COLO668 (cell line): Measurements from ENCODE around the gene PCYOX1L.

ENCODE experiments used
- DNase-seq: peaks from one replicate; lab custom pipeline; 2025; ENCODE audit not compliant: unreplicated experiment; lab: John Stamatoyannopoulos, UW

Gene PCYOX1L

DNA sequence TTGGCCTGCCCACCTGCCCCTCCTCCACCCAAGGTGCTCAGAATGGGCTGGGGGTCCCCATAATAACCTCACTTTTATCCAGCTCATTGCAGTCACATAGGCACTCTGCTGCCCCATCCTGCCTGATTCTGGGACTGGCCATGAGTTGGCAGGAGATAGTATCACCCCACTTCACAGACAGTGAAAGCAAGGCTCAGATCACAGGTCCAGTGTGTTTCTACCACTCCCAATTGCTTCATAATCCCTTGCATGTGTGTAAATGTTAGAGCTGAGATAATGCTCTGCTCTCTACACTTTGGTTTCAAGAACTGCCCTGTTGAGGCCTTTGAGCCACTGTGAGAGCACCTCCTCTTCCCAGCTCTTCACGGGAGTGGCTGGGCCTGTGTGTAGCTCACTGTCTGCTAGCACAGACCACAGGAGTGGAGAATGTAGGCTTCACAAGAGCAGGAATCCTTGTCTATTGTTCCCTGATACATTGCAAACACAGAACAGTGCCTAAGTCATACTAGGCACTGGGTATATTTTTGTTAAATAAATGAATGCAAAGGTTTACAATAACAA lies 8.4 kb downstream of the PCYOX1L start:
- DNase-seq = no peak

DNA sequence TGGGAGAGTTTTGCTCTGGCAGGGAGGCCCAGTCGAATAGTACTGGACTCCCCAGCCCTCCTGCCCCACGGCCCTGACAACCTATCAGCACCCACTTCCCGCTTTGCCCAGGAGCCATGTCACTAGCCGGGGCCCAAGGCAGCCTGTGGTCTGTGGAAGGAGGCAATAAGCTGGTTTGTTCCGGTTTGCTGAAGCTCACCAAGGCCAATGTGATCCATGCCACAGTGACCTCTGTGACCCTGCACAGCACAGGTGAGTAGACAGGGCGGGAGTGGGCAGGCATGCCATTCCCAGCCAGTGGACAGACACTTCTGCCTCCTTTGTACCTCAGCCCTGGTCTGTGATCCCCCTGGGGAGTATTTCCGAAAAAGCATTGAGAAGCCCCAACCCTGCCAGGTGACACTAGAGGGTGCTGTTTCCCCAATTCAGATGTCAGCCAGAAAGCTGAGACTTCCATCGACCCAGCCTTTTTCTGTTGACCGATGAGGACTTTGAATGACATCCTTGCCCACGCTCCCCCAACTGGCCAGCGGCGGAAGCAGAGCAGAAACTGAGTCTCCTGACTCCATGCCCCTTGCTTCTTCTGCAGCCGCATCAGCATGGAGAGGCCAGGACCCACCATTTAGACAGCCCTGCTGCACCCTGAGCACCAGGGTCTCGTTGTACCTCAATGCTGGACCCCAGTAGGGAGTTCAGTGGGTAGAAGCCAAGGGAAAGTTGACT lies 9.6 kb downstream of the PCYOX1L start:
- DNase-seq = peak; percentile 29

DNA sequence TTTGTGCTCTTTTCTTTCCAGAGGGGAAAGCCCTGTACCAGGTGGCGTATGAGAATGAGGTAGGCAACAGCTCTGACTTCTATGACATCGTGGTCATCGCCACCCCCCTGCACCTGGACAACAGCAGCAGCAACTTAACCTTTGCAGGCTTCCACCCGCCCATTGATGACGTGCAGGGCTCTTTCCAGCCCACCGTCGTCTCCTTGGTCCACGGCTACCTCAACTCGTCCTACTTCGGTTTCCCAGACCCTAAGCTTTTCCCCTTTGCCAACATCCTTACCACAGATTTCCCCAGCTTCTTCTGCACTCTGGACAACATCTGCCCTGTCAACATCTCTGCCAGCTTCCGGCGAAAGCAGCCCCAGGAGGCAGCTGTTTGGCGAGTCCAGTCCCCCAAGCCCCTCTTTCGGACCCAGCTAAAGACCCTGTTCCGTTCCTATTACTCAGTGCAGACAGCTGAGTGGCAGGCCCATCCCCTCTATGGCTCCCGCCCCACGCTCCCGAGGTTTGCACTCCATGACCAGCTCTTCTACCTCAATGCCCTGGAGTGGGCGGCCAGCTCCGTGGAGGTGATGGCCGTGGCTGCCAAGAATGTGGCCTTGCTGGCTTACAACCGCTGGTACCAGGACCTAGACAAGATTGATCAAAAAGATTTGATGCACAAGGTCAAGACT lies 10.3 kb downstream of the PCYOX1L start:
- DNase-seq = no peak

DNA sequence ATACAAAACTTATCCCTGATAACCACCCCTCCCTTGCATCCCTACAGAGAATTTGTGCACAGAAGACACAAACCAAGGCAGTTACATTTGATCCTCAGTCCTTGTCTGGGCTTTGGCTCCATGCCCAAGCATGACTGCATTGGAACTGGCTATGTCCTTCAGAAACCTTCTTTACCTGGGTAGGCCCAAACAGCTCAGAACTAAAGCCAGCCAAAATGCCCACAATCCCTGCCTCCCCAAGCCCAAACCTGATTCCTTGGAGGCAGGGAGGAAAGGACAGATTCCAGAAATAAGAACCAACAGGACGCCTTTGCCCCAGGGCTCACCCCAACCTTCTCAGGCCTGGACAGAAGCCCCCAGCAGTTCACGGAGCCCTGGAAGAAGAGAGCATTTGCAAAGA lies 13.0 kb downstream of the PCYOX1L start:
- DNase-seq = no peak

DNA sequence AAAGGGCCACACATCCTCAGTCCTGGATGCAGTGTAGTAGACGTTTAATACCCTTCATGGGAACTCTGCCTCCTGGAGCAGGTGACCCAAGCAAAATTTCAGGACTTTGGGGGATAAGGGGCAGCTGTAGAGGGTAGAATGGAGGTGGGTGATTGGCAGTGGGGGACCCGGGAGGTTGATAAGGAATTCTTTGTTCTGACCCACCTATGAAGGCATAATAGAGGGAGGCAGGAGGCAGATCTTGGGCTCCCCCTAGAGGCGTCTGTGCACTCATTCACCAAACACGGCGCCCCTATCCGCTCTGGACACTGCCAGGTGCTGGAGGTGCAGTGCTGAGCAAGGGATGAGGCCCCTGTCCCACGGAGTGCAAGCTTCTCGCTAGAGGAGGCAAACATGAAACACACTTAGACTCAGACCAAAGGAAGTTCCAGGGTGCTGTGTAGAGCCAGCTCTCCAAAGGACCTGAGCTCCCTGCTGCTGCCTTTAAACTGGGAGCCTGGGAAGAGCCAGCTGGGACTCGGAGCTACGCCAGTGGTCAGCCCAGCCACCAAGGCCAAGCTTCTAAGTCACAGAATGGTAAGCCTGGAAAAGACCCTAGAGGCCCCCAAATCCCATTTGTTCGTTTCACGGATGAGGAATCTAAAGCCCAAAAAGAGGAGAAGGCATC lies 13.6 kb downstream of the PCYOX1L start:
- peak; percentile 61 for DNase-seq

DNA sequence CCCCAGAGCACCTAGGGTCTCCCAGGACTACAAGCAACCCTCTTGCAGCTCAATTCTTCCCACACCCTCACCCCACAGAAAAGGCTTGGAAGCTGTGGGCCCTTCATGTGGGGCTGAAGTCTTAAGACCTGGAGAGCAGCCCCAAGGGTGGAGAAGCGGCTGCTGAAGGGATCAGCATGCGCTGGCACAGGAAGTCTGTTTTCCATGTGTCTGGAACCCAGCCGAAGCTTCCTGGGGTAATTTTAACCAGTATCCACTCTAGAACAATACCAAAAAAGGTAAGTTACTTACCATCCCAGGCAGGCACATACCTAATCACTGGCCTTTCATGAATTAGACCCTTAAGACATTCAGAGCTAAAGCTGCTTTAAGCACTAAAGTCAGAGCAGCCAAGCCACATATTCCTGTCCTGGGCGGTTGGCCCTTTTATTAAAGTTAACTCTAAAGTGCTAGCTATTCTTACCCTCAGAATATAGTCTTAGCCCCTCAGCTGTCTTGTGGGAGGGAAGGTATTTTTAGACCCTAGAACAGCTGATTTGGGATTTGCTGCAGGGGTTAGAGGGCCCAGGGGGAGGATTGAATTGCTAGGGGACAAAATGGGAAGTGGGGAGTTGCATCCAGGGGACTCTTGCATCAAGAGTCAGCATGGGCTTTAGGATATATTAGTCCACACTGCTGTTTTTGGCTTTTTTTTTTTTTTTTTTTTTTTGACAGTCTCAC lies 14.4 kb downstream of the PCYOX1L start:
- no peak for DNase-seq

DNA sequence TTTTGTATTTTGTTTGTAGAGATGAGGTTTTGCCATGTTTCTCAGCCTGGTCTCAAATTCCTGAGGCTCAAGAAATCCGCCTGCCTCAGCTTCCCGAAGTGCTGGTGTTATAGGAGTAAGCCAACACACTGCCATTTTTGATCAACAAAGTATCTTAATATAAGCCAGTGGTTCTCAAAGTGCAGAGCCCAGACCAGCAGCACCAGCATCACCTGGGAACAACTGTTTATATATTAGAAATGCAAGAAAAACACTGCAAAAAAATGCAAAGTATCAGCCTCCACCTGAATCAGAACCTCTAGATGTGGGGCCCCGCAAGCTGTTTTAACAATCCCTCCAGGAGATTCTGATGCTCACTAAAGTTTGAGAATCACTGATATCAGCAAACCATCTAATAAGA lies 15.1 kb downstream of the PCYOX1L start:
- no peak for DNase-seq

DNA sequence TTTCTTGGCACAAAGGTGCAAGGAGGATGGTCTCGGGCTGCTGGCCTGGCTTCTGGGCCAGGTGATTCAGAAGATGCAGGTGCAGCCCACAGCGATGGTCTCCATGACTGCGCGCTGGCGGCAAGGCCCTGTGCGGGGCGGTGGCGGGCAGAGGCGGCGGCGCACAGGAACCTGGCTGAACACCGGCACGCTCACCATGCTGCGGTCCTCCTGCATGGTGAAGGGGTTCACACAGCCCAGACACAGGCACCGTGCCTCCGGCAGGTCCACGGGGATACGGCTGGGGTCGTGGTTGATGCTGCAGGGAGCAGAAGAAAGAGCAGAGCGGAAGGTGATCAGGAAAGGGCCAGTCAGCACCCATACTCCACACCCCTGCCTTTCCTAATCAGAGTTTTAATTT lies 16.5 kb downstream of the PCYOX1L start:
- no peak for DNase-seq

DNA sequence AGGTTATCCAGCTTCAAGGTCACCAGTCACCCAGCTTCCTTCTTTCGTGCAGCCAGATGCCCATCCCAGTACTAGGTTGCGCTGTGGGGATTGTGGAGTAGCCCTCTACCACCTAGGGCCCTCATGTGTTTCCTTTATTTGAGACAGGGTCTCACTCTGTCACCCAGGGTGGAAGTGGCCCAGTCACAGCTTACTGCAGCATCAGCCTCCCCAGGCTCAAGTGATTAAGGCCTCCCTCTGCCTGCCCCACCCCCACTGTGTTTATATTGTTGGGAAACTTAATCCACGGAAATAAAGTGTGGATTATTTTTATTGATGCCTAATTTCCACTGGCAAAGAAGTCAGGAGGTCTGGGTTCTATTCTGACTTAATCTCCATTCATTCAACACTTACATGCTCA lies 17.0 kb downstream of the PCYOX1L start:
- DNase-seq = no peak

DNA sequence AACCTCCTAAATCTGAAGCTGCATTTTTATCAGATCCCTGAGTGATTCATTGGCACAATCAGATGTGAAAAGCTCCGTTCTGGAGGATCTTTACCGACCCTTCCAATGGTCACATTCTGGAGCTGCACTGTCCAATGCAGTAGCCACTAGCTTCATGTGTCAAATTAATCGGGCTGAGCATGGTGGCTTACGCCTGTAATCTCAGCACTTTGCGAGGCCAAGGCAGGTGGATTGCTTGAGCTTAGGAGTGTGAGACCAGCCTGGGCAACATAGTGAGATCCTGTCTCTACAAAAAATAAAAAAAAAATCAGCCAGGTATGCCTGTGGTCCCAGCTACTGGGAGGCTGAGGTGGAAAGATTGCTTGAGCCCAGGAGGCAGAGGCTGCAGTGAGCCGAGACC lies 17.6 kb downstream of the PCYOX1L start:
- DNase-seq = no peak

DNA sequence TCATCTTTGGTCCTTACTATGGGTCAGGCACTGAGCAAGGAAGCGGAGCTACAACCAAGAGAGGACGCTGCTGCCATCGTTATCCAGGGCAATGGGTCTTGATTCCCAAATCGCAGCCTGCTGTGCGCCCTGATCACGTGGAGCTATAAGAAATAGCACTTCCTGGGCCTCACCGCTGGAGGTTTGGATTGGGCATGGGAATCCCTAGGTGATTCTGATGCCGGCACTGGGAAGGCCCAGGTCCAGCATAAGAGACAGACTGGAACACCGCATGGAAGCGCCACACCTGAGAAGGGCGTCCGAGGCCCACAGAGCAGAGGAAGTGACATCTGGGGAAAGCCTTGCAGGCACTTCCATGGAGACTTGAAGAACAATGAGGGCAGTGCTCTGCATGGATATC lies 18.3 kb downstream of the PCYOX1L start:
- DNase-seq = no peak

DNA sequence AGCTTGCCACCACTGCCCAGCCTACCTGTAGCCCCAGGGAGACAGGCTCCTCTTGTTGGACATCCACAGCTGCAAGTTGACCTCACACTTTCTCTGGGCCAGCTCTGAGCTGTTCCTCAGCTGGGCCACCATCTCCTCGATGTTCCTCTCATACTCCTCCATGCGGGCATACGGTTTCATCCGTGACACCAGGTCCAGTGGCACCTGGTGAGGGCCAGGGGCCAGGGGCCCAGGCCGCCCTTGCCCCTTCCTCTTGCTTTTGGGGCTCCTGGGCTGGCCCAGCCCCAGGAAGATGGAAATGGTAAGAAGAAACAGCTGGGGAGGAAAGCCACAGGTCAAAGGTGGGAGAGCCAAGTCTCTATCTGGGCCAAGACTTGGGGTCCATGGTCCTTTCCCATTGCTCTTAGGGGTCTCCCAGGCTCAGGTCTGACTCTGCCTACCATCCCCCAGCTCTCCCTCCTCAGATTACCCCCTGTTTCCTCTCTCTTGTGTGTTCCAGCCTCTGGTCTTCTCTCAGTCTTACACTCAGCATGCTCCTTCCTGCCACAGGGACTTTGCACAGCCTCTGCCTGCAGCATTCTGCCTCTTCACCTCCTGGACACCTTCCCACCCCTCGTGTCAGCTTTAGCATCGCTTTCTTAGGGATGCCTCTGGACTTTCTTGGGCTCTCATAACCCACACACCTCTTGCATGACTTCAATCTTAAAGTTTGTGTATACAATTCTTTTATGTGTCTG lies 19.0 kb downstream of the PCYOX1L start:
- DNase-seq = no peak

DNA sequence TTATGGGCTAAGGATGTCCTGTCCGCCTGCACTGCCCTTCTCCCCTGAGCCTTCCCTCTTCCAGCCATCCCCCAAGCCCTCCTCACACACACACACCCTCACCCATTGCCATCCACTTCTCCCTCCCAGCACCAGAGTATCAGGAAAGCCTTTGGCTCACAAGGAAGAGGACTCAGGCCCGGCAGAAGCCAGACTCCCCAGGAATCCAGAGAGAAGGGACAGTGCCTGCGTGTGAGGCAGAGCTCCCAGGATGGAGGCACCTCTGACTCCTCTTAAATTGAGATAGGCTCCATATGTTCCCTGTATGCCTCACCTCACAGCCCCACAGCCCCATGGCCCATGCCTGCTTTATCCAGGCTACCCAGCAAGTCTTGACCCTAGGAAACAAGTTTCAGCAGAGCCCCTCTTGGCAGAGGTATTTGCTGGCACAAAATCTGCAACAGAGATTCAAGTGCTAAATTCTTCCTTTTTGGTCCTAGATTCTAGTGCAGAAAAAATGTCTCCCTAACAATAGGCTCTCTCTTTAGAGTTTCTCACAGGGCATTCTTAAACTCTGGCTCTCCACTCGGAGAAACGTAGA lies 20.5 kb downstream of the PCYOX1L start:
- no peak for DNase-seq

DNA sequence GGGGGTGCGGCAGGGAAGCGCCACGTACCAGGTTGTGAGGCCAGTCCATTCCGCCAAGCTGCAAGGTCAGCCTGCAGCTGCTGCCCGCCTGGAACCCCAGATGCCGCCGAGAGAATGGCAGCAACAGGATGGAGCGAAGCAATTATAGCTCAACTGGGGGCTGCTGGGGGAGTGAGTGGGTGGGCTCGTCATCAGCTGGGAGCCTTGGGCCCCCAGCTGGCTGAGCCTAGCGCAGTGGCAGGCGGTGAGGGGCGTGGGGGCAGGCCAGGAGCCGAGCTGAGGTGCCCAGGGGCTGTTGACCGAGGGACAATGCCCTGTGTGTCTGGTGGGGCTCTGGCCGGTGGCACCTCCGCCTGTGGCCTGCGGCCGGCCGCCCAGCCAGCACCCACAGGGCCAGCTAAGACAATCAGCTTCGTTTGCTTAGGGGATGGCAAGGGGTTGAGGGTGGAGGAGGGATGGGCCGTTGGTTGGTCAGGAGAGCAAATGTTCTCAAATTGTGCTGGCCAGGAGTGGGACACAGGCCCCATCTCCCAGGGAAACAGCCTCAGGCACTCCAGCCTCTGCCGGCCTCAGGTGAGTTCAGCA lies 21.4 kb downstream of the PCYOX1L start, which contains the start of gene IL17B:
Gene IL17B, minus strand, starts transcription at position 116 of the 585 bp plus-strand sequence. Its CDS starts 67 bp downstream, at position 49.
- DNase-seq = no peak

DNA sequence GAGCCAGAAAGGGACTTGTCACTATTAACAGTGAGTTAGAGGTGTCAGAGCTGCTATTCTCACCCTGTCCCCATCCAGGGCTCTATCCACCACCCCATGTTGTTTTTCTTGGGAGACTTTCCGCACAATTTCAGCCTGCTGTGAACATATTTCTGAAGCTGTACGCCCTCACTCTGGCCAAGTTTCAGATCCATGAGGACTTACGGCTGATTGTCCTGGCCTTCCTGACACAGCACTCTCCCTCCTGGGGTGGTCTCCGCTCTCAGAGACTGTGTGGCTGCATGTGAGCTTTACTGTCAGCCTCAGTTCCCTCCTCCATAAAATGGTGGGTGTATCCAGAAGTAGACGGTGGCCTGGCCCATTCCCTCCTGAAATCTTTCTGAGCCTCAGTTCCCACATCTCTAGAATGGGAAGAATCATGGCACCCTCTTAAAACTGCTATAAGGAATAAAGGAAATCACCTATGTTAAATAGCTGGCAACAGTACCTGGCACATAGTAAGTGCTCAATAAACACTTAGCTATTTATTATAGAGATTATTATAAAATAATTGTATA lies 22.1 kb downstream of the PCYOX1L start:
- DNase-seq = no peak

DNA sequence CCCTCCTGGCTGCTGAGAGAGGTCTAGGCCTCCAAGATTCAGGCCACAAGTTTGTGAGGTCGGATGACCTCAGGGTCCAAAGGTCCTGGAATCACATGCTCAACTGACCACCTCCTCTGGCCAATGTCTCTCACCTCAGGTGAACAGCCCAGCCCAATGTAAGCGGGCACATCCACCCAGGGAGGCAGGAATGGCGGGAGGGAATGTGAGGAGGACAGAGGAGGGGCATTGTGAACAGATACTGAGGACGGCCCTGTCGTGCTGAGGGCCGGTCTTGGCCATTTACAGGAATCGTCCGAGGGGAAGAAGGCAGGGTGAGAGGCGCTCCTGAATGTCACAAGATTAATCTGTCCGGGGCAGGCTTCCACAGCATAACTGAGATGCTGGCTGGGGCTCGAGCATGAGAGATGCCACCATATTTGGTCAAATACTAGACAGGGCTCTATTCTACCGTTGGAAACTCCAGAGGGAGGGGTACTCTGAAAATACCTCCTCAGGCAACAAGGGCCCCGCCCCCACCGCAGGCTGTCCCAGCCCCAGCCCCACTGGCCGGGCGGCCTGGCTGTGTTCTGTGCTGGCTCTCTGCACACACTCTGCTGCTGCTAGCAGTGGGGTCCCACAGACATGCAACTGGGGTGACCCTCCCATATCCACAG lies 22.7 kb downstream of the PCYOX1L start:
- no peak for DNase-seq

DNA sequence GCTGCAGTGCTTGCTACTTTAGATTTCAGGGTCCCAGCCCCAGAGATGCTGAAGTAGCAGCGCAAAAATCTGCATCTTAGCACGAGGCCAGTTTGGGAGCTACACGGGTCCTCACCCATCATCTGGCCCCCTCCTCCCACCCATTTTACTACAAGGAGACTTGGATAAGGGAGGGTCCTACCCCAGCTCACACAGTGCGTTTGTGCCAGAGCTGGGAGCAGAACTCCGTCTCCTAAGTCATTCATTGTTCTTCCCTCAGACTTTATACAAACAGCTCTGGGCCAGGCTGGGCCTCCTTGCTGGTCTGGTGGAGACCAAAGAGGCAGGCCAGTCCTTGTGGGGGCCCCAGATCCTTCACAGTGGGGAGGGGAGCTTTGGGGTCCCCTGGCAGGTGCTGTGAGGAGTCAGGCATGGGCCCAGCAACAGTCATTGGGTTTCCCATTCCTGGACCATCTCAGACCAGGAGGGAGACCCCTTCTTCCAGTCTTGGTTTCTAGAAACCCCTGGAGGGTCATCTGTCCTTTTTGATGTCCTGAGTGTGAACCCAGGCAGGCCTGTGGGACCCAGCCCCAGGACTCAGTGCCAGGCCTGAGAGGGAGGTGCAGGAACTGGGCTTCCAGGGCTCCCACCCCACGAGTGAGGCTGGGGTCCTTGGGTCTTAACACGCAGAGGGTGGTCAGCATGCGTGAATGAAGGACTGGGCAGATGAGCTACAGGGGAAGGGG lies 23.6 kb downstream of the PCYOX1L start:
- no peak for DNase-seq

DNA sequence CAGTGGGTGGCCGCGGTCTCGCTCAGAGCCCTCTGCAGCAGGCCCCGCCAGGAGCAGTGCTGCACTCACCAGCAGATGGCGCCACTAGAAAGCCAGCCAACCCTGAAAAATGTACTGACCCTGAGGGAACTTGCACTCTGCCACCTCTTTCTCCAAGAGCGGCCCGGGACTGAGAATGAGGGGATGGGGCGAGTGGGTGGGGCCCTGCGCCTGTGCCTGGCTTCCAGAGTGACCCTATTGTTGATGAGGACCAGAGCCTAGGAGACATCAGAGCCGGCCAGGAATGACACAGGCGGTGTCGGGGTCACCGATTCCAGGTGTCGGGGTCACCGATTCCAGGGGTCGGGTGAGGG lies 24.1 kb downstream of the PCYOX1L start:
- DNase-seq = peak; percentile 44
